T-helper 17 cell (primary cell): ENCODE results near the gene THSD4. TPM values are rescaled to one million over a fixed set of nuclear protein-coding genes. Genes with fewer than 3 reads are reported as not detected.

ENCODE experiments used
- ATAC-seq: fragments of 150-1000 bp; cut with Tn5 transposase; 2 replicates; pipeline ENCODE4 v1.10.0; 2021; ENCODE audit warnings: mild to moderate bottlenecking, moderate library complexity
- DNase-seq, 3 donors: peaks; one replicate each; pipeline versions ENCODE4 v3.0.0 to v3.0.0-alpha.2; 2020 to 2021
- H3K9me3 ChIP-seq: one replicate; pipeline ENCODE4 v1.7.0; 2013; ENCODE audit warnings: low read length, mild to moderate bottlenecking; ENCODE audit not compliant: control insufficient read depth, poor library complexity, severe bottlenecking
- H3K27ac Mint-ChIP-seq: one replicate; pipeline ENCODE4 v1.8.0; 2022; ENCODE audit warnings: mild to moderate bottlenecking, moderate library complexity, mixed read lengths
- H3K27me3 Mint-ChIP-seq: one replicate; pipeline ENCODE4 v1.8.0; 2022; ENCODE audit warnings: mixed read lengths
- H3K36me3 Mint-ChIP-seq: one replicate; pipeline ENCODE4 v1.8.0; 2022; ENCODE audit warnings: low read depth, mixed read lengths
- H3K4me1 Mint-ChIP-seq: one replicate; pipeline ENCODE4 v1.8.0; 2022; ENCODE audit warnings: mild to moderate bottlenecking, mixed read lengths
- H3K4me3 Mint-ChIP-seq: one replicate; pipeline ENCODE4 v1.8.0; 2022; ENCODE audit warnings: mild to moderate bottlenecking, moderate library complexity, mixed read lengths
- total RNA-seq, 4 donors: library from RNA in 2 of 4; stranded (reverse) in 2 of 4; gene quantifications; one replicate each; pipeline ENCODE4 v1.2.3 and lab custom pipeline; 2022 to 2026

THSD4 gene
- total RNA-seq, 2 donors from 2014 or later, result not detected

DNA sequence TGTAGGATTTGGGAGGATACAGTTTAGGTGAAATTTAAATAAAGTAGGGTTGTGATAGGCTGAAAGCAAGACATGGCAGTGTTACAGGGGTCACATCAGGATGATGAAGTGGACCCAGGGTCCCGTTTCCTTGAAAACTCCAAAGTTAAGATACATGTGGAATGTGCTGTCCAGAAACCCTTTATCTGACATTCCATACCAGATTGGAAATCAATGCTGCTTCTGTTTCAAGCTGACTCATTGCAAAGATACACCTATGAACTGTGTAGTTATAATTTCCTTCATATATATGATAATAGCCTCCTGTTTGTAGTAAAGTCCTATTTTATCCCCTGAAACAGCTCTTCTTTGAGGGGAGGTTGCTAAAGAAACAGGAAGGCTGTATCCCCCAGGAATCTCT is 624.1 kb downstream of the THSD4 start:
- peaks cover 29% of the 10 kb centered on the region for H3K27me3 Mint-ChIP-seq
- DNase-seq (no peak), ATAC-seq (no peak)
- H3K4me1 Mint-ChIP-seq, result peaks cover 2% of the 10 kb centered on the region
- H3K36me3 Mint-ChIP-seq, result peaks cover 2% of the 10 kb centered on the region
- H3K9me3 ChIP-seq, result no peaks in the 10 kb centered on the region
- H3K27ac Mint-ChIP-seq, result no peak overlapping the region
- H3K4me3 Mint-ChIP-seq, result no peak overlapping the region

- no peak overlapping the region for H3K27ac Mint-ChIP-seq
- peaks cover 2% of the 10 kb centered on the region for H3K36me3 Mint-ChIP-seq
- ATAC-seq, result no peak
- no peak overlapping the region for H3K4me3 Mint-ChIP-seq
- DNase-seq, result no peak
- no peaks in the 10 kb centered on the region for H3K9me3 ChIP-seq
- H3K27me3 Mint-ChIP-seq, result peaks cover 43% of the 10 kb centered on the region
- peaks cover 5% of the 10 kb centered on the region for H3K4me1 Mint-ChIP-seq
Observed at GRCh38 chr15:71742964-71743363, 627.7 kb downstream of the THSD4 start.

GRCh38 chr15:71743861-71744382 is 628.7 kb downstream of the THSD4 start:
- H3K4me3 Mint-ChIP-seq, result no peak overlapping the region
- peak; percentile 26 to 52 (median 35) for DNase-seq
- H3K36me3 Mint-ChIP-seq, result peaks cover 2% of the 10 kb centered on the region

GRCh38 chr15:71746719-71747118 is 631.4 kb downstream of the THSD4 start:
- H3K4me1 Mint-ChIP-seq, result peaks cover 5% of the 10 kb centered on the region
- H3K27ac Mint-ChIP-seq, result no peak overlapping the region
- H3K36me3 Mint-ChIP-seq, result peaks cover 2% of the 10 kb centered on the region
- H3K9me3 ChIP-seq, result no peaks in the 10 kb centered on the region
- peaks cover 44% of the 10 kb centered on the region for H3K27me3 Mint-ChIP-seq
- DNase-seq (no peak), ATAC-seq (no peak)
- H3K4me3 Mint-ChIP-seq, result no peak overlapping the region

More at GRCh38 chr15:71743861-71744382, 628.7 kb downstream of the THSD4 start:
- Mint-ChIP-seq H3K27ac (no peak overlapping the region), H3K27me3 (peaks cover 43% of the 10 kb centered on the region), H3K4me1 (peaks cover 5% of the 10 kb centered on the region)
- ATAC-seq, result no peak
- H3K9me3 ChIP-seq, result no peaks in the 10 kb centered on the region

DNA sequence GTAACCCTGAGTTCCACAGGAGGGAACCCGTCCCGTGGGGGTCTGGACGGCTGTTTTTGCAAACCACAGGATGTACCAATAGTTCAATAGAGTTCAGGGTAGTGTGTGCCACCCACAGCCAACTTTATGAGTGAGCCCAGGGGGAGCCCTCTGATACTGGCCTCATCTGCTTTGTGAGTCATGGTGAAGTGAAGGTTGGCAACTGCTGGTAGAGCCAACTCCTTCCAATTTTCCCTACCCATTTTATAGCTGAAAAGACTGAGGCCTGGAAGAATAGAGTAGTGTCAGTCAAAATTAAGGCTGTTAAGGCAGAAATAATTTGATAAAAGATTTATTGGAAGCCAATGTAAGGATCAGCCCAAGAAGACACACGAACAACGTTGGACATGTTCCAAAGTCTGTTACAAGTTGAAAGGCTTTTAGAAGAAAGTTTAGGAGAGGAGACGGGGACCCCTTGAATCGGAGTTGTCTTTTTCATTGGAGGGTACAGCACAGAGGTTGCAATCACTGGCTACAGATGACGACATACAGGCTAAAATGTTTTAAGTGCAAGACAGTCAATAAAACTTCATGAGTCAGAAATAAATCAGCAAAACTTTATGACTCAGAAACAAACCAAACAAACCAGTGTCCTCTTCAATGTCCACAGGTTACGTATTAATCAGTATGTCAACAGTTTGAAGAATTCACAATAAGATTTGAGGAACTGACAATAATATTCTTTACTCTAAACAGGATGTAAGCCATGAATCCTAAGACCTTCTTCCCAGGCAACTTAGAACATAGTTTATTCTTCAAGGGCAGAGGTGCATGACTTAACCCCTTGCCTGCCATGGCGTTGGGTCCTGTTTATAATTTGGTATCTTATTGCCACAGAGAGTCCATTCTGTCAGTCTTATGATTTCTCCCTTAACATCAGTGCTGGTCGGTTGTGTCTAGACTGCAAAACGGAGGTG is 632.1 kb downstream of the THSD4 start:
- H3K4me3 Mint-ChIP-seq, result no peak overlapping the region
- no peak overlapping the region for H3K27ac Mint-ChIP-seq
- H3K36me3 Mint-ChIP-seq, result no peaks in the 10 kb centered on the region
- no peaks in the 10 kb centered on the region for H3K9me3 ChIP-seq
- DNase-seq (no peak), ATAC-seq (no peak)
- peaks cover 5% of the 10 kb centered on the region for H3K4me1 Mint-ChIP-seq
- H3K27me3 Mint-ChIP-seq, result peaks cover 39% of the 10 kb centered on the region

DNA sequence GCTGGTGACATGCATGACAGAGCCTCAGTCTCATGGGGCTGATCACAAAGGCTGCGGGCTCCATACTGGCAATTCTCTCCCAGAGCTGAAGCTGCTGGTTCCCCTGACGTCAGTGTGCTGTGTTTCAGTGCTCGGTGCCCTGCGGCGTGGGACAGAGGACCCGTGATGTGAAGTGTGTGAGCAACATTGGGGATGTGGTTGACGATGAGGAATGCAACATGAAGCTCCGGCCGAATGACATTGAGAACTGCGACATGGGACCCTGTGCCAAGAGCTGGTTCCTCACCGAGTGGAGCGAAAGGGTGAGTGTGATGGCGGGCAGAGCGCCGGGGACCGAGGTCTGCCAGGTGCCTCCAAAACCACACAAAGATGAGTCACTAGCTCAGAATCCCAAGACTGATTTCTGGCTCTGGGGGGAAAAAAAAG is 633.0 kb downstream of the THSD4 start:
- Mint-ChIP-seq H3K27me3 (peaks cover 40% of the 10 kb centered on the region), H3K36me3 (no peaks in the 10 kb centered on the region), H3K4me1 (peaks cover 5% of the 10 kb centered on the region), H3K4me3 (no peak overlapping the region), H3K27ac (no peak overlapping the region)
- H3K9me3 ChIP-seq, result no peaks in the 10 kb centered on the region
- no peak for DNase-seq
- no peak for ATAC-seq

DNA sequence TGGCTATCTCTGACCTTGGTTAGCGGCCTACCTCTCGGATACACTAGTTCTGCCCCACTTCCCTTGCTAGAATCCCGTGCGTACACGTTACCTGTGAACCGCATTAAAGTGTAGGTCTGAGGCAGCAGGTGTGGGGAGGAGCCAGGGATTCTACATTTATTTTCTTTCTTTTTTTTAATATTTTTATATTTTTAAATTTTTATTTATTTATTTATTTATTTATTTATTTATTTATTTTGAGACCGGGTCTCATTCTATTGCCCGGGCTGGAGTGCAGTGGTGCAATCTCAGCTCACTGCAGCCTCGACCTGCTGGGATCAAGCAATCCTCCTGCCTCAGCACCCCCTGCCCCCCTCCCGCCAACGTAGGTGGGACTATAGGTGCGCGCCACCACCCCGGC is 634.2 kb downstream of the THSD4 start:
- peaks cover 1% of the 10 kb centered on the region for H3K4me1 Mint-ChIP-seq
- no peak for DNase-seq
- no peak for ATAC-seq
- H3K36me3 Mint-ChIP-seq, result no peaks in the 10 kb centered on the region
- H3K9me3 ChIP-seq, result no peaks in the 10 kb centered on the region
- H3K27me3 Mint-ChIP-seq, result peaks cover 37% of the 10 kb centered on the region
- H3K4me3 Mint-ChIP-seq, result no peak overlapping the region
- H3K27ac Mint-ChIP-seq, result no peak overlapping the region

DNA sequence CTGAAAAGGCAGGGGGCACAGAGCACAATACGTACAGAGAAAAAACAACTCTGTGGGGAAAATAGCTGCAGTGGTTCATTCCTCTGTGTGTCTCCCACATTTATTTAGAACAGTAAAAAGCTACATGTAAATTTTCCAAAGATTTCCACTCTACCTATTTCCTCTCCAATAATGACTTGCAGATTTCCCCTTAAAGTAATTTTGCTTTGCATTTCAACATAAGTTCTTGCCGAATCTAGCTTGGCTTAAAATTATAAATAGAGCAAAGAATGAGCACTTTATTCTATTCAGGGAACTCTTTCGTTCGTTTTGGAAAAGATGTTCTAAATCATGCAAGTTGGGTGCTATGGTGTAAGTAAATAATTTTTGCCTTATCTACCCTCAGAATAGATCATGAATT is 636.9 kb downstream of the THSD4 start:
- Mint-ChIP-seq H3K36me3 (peaks cover 2% of the 10 kb centered on the region), H3K4me1 (no peaks in the 10 kb centered on the region), H3K4me3 (no peak overlapping the region), H3K27me3 (peaks cover 32% of the 10 kb centered on the region), H3K27ac (no peak overlapping the region)
- H3K9me3 ChIP-seq, result no peaks in the 10 kb centered on the region
- ATAC-seq (no peak), DNase-seq (no peak)

DNA sequence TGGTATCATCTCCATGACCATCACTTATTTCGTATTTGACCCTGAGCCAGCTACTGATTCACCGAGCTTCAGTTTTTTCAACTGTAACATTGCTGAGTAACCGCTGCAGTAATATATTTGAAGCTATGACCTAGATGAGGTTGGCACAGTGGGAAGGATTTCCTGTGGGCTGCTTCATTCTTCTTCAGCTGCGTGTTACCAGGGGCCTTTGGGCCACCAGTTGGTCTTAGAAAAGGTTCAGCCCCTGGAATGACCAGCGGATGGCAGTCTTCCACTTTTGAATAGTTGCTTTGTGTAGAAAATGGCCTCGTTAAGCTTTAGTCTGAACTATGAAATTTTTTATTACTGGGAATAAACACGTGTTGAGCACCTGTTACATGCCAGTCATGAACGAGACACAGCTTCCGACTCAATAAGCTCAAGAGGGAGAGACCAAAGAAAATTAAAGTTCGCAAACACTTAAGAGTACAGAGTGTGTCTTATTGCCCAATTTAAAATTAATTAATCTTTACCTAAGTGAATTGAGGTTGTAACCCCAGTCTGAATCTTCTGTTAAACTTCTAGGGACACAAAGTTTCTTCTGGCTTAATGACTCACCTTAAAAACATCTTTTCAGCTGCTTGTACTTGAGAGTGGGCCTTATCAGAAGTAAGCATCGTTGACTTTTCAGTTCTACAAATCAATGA is 637.5 kb downstream of the THSD4 start:
- Mint-ChIP-seq H3K4me3 (no peak overlapping the region), H3K27me3 (peaks cover 26% of the 10 kb centered on the region), H3K4me1 (no peaks in the 10 kb centered on the region), H3K36me3 (peaks cover 2% of the 10 kb centered on the region), H3K27ac (no peak overlapping the region)
- DNase-seq (no peak), ATAC-seq (no peak)
- H3K9me3 ChIP-seq, result no peaks in the 10 kb centered on the region

DNA sequence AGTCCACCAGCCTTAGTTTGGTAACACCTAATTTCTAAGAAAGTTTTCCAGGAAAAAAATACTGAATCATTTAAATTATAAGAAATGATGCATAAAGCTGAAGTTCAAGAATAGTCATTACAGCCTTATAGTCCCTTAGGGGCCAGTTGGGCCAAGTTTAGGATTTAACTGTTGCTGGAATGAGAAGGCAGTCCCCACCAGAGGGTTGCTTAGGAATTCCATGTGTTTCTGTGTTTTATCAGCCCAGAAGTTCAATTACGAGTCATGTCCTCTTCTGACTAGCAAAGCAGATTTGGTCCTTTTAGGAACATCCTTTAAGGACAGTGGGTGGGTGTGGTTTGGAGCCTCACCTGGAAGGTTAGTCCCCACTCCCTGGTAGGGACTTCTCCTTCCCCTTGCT is 638.1 kb downstream of the THSD4 start:
- Mint-ChIP-seq H3K27me3 (peaks cover 20% of the 10 kb centered on the region), H3K27ac (no peak overlapping the region), H3K4me3 (no peak overlapping the region), H3K4me1 (no peaks in the 10 kb centered on the region), H3K36me3 (peaks cover 2% of the 10 kb centered on the region)
- DNase-seq (no peak), ATAC-seq (no peak)
- H3K9me3 ChIP-seq, result no peaks in the 10 kb centered on the region

DNA sequence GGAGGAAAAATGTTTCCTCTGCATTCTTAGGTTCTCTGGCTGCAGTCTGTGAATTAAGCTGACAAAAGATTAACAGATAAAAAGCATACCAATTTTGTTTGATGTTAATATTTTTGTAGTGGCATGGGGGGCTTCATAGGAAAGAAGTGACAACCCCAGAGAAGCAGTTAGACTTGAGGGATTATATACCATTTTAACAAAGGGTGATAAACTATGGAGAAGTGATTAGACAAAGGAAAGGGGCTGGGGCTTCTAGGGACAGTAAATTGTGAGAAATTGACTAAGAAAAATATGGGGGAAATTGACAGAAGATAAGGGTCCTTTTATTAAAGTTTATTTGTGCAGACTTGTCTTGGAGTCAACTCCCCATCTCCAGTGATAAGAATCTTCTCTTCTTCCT is 639.4 kb downstream of the THSD4 start:
- H3K27me3 Mint-ChIP-seq, result peaks cover 19% of the 10 kb centered on the region
- no peaks in the 10 kb centered on the region for H3K9me3 ChIP-seq
- no peak for DNase-seq
- peaks cover 2% of the 10 kb centered on the region for H3K36me3 Mint-ChIP-seq
- no peak overlapping the region for H3K4me3 Mint-ChIP-seq
- H3K4me1 Mint-ChIP-seq, result no peaks in the 10 kb centered on the region
- ATAC-seq, result no peak
- H3K27ac Mint-ChIP-seq, result no peak overlapping the region

DNA sequence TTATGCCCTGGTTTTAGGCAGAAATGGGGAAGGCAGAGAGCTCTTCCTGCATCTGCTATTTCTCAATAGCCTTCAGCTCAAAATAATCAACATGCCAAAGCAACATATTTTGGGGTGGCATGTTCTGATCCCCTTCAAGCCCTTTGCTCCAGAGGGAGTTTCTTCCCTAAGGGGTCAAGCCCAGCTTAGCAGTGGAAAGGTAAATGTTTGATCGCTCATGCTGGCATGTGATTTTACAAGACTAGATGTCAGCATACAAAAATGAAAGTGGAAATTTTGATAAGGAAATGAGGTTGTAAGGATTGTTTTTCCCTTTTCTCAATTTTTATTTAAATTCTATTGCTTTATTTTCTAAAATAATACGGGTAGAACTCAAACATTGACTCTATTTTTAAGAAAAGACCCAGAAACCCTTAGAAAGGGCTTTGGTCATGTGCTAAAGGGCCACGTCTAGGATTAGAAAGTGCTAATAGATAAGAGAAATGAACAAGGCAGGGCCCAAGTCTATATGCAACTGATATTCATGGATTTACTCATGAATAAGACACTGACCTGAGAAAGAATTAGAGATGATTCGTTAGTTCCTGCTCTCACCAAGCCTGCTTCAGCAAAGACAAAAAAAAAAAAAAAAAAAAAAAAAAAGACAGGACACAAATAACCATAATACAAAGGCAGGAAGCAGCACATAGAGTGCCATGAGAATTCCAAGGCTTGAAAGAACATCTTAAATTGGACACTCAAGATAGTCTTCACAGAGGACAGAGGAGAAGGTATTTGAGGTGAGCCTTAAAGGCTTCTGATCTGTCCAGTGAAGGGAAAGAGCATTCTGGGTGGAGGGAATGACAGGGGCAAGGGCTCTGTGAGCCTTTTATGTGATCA is 640.1 kb downstream of the THSD4 start:
- H3K27me3 Mint-ChIP-seq, result peaks cover 19% of the 10 kb centered on the region
- ATAC-seq (no peak), DNase-seq (no peak)
- H3K9me3 ChIP-seq, result no peaks in the 10 kb centered on the region
- H3K36me3 Mint-ChIP-seq, result peaks cover 2% of the 10 kb centered on the region
- no peaks in the 10 kb centered on the region for H3K4me1 Mint-ChIP-seq
- no peak overlapping the region for H3K4me3 Mint-ChIP-seq
- H3K27ac Mint-ChIP-seq, result no peak overlapping the region
